T follicular helper cell (primary cell): ENCODE data around the gene KIF13A.
"Not testable (repeated sequence)": the region's sequence is repeated elsewhere in the genome, so short reads cannot be mapped to it uniquely, and the experiment has no call there.

Experiments
- DNase-seq: peaks from one replicate; pipeline ENCODE4 v3.0.0-alpha.2; 2020; ENCODE audit warnings: low read depth

Gene KIF13A

GRCh38 chr6:17846762-17847161 lies 140.7 kb downstream of the KIF13A start:
- DNase-seq: no peak

- DNase-seq: no peak
Measured at GRCh38 chr6:17845598-17845997, 141.8 kb downstream of the KIF13A start.

GRCh38 chr6:17844967-17845366 lies 142.5 kb downstream of the KIF13A start:
- DNase-seq: not testable (repeated sequence)

GRCh38 chr6:17842934-17843821 lies 144.3 kb downstream of the KIF13A start:
- DNase-seq: no peak

GRCh38 chr6:17842014-17842776 lies 145.2 kb downstream of the KIF13A start:
- DNase-seq: no peak

- DNase-seq: no peak
Measured at GRCh38 chr6:17839513-17840223, 147.8 kb downstream of the KIF13A start.

GRCh38 chr6:17836293-17836692 lies 151.1 kb downstream of the KIF13A start:
- no peak for DNase-seq

GRCh38 chr6:17835784-17836183 lies 151.7 kb downstream of the KIF13A start:
- DNase-seq: no peak

- no peak for DNase-seq
Measured at GRCh38 chr6:17831135-17831534, 156.3 kb downstream of the KIF13A start.

GRCh38 chr6:17829905-17830304 lies 157.5 kb downstream of the KIF13A start:
- DNase-seq: no peak

- no peak for DNase-seq
Measured at GRCh38 chr6:17828149-17828548, 159.3 kb downstream of the KIF13A start.

- no peak for DNase-seq
Measured at GRCh38 chr6:17826301-17826700, 161.1 kb downstream of the KIF13A start.

- no peak for DNase-seq
Measured at GRCh38 chr6:17820055-17820454, 167.4 kb downstream of the KIF13A start.

GRCh38 chr6:17817763-17818162 lies 169.7 kb downstream of the KIF13A start:
- DNase-seq: no peak

GRCh38 chr6:17816921-17817611 lies 170.4 kb downstream of the KIF13A start:
- DNase-seq: no peak

GRCh38 chr6:17813542-17813941 lies 173.9 kb downstream of the KIF13A start:
- DNase-seq: no peak

- no peak for DNase-seq
Measured at GRCh38 chr6:17812311-17812710, 175.1 kb downstream of the KIF13A start.

- DNase-seq: no peak
Measured at GRCh38 chr6:17808609-17809008, 178.8 kb downstream of the KIF13A start.

GRCh38 chr6:17807431-17807830 lies 180.0 kb downstream of the KIF13A start:
- DNase-seq: not testable (repeated sequence)

GRCh38 chr6:17803409-17803808 lies 184.0 kb downstream of the KIF13A start:
- no peak for DNase-seq

- no peak for DNase-seq
Measured at GRCh38 chr6:17798477-17799154, 188.8 kb downstream of the KIF13A start.
